ENCODE data around the gene LEPR. TPM values are rescaled to one million over a fixed set of nuclear protein-coding genes. Genes with fewer than 3 reads are reported as not detected.
"Not testable (repeated sequence)": the region's sequence is repeated elsewhere in the genome, so short reads cannot be mapped to it uniquely, and the experiment has no call there.

The LEPR gene
- total and polyA plus RNA-seq, 2 donors (not counting 3 experiments of a cell fraction or from before 2014, with no cell fraction given): 11.1 to 18.7 TPM

DNA sequence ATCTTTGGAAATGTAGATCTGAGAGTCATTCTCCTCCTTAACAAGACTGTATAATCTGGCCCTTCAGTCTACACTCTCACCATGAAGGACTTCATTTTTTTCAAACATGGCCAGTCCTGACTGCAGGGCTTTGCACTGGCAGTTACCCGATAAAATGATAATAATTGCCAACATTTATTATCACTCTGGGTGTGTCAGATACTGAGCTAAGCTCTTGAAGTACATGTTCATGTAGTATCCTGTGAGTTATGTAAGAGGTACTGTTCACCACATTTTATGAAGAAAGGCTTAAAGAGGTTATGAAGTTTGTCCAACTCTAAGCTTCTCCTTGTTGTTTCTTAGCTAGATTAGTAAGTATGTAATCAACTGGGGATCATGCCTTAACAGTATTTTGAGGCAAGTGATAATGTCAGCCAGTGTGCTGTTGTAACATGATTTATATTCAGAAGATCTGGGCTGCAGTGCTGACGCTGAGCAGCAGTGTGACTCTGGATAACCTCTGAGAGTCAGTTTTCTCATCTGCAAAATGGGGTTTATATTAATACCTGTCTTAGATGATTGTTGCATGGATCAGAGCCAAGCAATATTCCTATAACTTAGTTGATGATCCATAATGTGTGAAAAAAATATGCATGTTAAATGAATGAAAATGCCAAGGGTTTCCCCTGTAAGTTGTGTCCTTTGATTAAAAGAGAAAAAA, 42.1 kb upstream of the LEPR start:
- CTCF ChIA-PET: interaction anchor here (1.0 kb wide), 1 partner anchor 11 kb away, joined by 3 read pairs; no protein-coding TSS in a partner anchor
- no peaks in the 10 kb centered on the region for H3K27me3 ChIP-seq (ENCODE audit: control insufficient read depth in 2 of 2, insufficient read depth in 2 of 2, low read length in 2 of 2)
- H4K20me1 ChIP-seq (replicated peaks; ENCODE audit: control insufficient read depth, extremely low read depth, insufficient read depth, low read length): no peaks in the 10 kb centered on the region
- no peaks in the 10 kb centered on the region for H3K36me3 ChIP-seq (ENCODE audit: control insufficient read depth in 2 of 2, extremely low read depth in 1 of 2, insufficient read depth in 2 of 2, low read length in 2 of 2)
- dilution Hi-C loops (cut with MboI; ENCODE audit: extremely low pct_ligation_motif_present, low sequenced_read_pairs) (no loop called here), intact Hi-C loops (cut with micrococcal nuclease) (no loop called here)
- H3K9ac ChIP-seq (replicated peaks; ENCODE audit: extremely low read depth, insufficient read depth, low read length): no peak overlapping the region
- POLR2A ChIA-PET: no interaction called here
- H3K4me3 ChIP-seq (replicated peaks in 1 of 3; ENCODE audit: insufficient read depth in 1 of 3, low read depth in 1 of 3, low read length in 3 of 3): no peak overlapping the region
- FAIRE-seq (no peak), DNase-seq (ENCODE audit: low read depth, low spot score) (no peak)
- H3K9me1 ChIP-seq (replicated peaks; ENCODE audit: control insufficient read depth, extremely low read depth, insufficient read depth, low read length): no peaks in the 10 kb centered on the region
- TF ChIP-seq, protein P1, sequence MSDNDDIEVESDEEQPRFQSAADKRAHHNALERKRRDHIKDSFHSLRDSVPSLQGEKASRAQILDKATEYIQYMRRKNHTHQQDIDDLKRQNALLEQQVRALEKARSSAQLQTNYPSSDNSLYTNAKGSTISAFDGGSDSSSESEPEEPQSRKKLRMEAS (IDR thresholded peaks at IDR 0.05; ENCODE audit: insufficient read depth, insufficient read length): no peak
- TF ChIP-seq JUN (IDR thresholded peaks at IDR 0.05; ENCODE audit: borderline replicate concordance, insufficient read depth, insufficient read length, low read depth) (no peak), POLR2A (IDR thresholded peaks at IDR 0.05; ENCODE audit: low read depth, low read length) (no peak), FOS (IDR thresholded peaks at IDR 0.05; ENCODE audit: borderline replicate concordance, insufficient read depth, low read length) (no peak), EZH2 (IDR thresholded peaks at IDR 0.05; ENCODE audit: borderline replicate concordance, low read depth, low read length, severe bottlenecking) (no peak), GATA2 (IDR thresholded peaks at IDR 0.05; ENCODE audit: insufficient read depth, insufficient read length, low read depth, low read length) (no peak), MYC (IDR thresholded peaks at IDR 0.05; ENCODE audit: low read depth, low read length) (no peak), POLR2AphosphoS5 (IDR thresholded peaks at IDR 0.05; ENCODE audit: insufficient read depth, low read depth, low read length) (no peak)
- TF ChIP-seq, protein P2, sequence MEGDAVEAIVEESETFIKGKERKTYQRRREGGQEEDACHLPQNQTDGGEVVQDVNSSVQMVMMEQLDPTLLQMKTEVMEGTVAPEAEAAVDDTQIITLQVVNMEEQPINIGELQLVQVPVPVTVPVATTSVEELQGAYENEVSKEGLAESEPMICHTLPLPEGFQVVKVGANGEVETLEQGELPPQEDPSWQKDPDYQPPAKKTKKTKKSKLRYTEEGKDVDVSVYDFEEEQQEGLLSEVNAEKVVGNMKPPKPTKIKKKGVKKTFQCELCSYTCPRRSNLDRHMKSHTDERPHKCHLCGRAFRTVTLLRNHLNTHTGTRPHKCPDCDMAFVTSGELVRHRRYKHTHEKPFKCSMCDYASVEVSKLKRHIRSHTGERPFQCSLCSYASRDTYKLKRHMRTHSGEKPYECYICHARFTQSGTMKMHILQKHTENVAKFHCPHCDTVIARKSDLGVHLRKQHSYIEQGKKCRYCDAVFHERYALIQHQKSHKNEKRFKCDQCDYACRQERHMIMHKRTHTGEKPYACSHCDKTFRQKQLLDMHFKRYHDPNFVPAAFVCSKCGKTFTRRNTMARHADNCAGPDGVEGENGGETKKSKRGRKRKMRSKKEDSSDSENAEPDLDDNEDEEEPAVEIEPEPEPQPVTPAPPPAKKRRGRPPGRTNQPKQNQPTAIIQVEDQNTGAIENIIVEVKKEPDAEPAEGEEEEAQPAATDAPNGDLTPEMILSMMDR (IDR thresholded peaks at IDR 0.05; ENCODE audit: extremely low read depth in 1 of 2, insufficient read depth in 1 of 2, low read depth in 1 of 2, low read length in 2 of 2): no peak
- BruUV-seq (replicated peaks): no TSS peak
- no peaks in the 10 kb centered on the region for H3K4me1 ChIP-seq (ENCODE audit: control insufficient read depth, extremely low read depth, insufficient read depth, low read length)
- no peak overlapping the region for H2AFZ ChIP-seq (ENCODE audit: low read depth, low read length)
- H3K27ac ChIP-seq (ENCODE audit: insufficient read depth, low read depth, low read length): no peak overlapping the region
- no peak overlapping the region for H3K4me2 ChIP-seq (ENCODE audit: insufficient read depth, low read length)
- no peaks in the 10 kb centered on the region for H3K9me3 ChIP-seq (replicated peaks; ENCODE audit: control insufficient read depth, insufficient read depth, low read length)
- no peaks in the 10 kb centered on the region for H3K79me2 ChIP-seq (ENCODE audit: control insufficient read depth, insufficient read depth, low read length)

DNA sequence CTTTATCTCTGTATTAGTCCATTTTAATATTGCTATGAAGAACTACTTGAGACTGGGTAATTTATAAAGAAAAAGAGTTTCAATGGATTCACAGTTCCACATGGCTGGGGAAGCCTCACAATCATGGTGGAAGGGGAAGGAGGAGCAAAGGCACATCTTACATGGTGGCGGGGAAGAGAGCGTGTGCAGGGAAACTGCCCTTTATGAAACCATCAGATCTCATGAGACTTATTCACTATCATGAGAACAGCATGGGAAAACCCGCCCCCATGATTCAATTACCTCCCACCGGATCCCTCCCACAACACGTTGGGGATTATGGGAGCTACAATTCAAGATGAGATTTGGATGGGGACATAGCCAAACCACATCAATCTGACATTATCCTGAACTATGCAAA, 36.0 kb upstream of the LEPR start:
- H3K9me1 ChIP-seq (replicated peaks; ENCODE audit: control insufficient read depth, extremely low read depth, insufficient read depth, low read length); POLR2A ChIA-PET; BruUV-seq (replicated peaks); H3K79me2 ChIP-seq (ENCODE audit: control insufficient read depth, insufficient read depth, low read length); H3K4me3 ChIP-seq (replicated peaks in 1 of 3; ENCODE audit: insufficient read depth in 1 of 3, low read depth in 1 of 3, low read length in 3 of 3); H3K27ac ChIP-seq (ENCODE audit: insufficient read depth, low read depth, low read length); H3K9ac ChIP-seq (replicated peaks; ENCODE audit: extremely low read depth, insufficient read depth, low read length); H4K20me1 ChIP-seq (replicated peaks; ENCODE audit: control insufficient read depth, extremely low read depth, insufficient read depth, low read length); DNase-seq (ENCODE audit: low read depth, low spot score); FAIRE-seq; H3K4me2 ChIP-seq (ENCODE audit: insufficient read depth, low read length); H3K36me3 ChIP-seq (ENCODE audit: control insufficient read depth in 2 of 2, extremely low read depth in 1 of 2, insufficient read depth in 2 of 2, low read length in 2 of 2); H2AFZ ChIP-seq (ENCODE audit: low read depth, low read length); H3K9me3 ChIP-seq (replicated peaks; ENCODE audit: control insufficient read depth, insufficient read depth, low read length); intact Hi-C loops (cut with micrococcal nuclease); H3K27me3 ChIP-seq (ENCODE audit: control insufficient read depth in 2 of 2, insufficient read depth in 2 of 2, low read length in 2 of 2); dilution Hi-C loops (cut with MboI; ENCODE audit: extremely low pct_ligation_motif_present, low sequenced_read_pairs); H3K4me1 ChIP-seq (ENCODE audit: control insufficient read depth, extremely low read depth, insufficient read depth, low read length): not testable (repeated sequence)
- CTCF ChIA-PET: interaction anchor here (1.0 to 1.7 kb wide), 2 partner anchors 30 to 47 kb away, joined by 4 to 5 read pairs; no protein-coding TSS in a partner anchor
